Upper lobe of left lung (tissue), 4 donors: ENCODE data around the gene TM9SF2.

Source experiments
- EP300 ChIP-seq, 4 donors: sonication (generic); formaldehyde crosslinking; IDR thresholded peaks; one replicate each; pipeline ENCODE4 v1.5.1; 2017; ENCODE audit warnings: antibody characterized with exemption in 4 of 4, control low read depth in 2 of 4
- POLR2AphosphoS5 ChIP-seq, 2 donors: sonication (generic); formaldehyde crosslinking; IDR thresholded peaks; one replicate each; pipeline ENCODE4 v1.5.1; 2017; ENCODE audit warnings: antibody characterized with exemption in 2 of 2

DNA sequence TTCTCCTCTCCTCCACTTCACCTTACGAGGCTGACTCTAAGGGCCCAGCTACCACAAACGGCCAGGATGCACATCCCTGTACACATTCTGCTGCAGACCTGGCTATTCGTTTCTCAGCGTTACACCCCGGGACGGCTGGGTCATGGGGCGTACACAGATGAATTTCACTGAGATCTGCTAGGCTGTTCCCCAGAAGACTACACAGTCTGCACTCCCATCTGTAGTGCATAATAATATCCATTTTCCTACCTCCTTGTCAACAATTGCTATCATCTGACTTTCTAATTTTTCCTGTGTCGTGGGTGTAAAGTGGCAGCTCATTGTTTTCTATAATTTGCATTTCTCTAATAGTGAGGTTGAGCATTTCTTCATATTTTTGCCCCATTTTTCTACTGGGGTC, 85.7 kb downstream of the TM9SF2 start:
- no peak for TF ChIP-seq POLR2AphosphoS5 (IDR thresholded peaks at IDR 0.05)
- TF ChIP-seq EP300 (IDR thresholded peaks at IDR 0.05): no peak
